ENCODE data around the gene STARD6. TPM values are rescaled to one million over a fixed set of nuclear protein-coding genes. Genes with fewer than 3 reads are reported as not detected.

The STARD6 gene
- total RNA-seq, 1 experiment from 2014 or later = not detected

DNA sequence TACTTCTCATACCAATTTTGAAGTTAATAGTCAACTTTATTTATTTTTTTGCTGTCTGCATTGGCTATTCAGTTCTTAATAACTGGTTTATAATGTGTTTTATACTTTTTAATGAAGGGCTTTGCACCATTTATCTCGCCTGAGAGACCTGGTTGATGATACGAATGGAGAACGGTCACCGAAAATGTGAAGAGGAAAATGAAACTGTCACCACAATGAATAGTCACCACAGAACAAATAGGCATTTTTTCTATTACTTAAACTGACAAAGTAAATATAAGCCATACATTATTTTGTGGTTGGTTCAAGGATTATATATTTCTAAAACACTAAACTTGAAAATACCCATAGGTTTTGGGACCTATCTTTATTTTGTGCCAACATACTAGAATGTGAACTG is 20.4 kb upstream of the STARD6 start:
- CTCF ChIA-PET = interaction anchor here (0.6 kb wide), 1 partner anchor 205 kb away, joined by 3 read pairs; no protein-coding TSS in a partner anchor
- ATAC-seq = no peak

GRCh38 chr18:54360406-54360805 is 2.7 kb upstream of the STARD6 start:
- H3K36me3 Mint-ChIP-seq = peaks cover 31% of the 10 kb centered on the region
- peaks cover 17% of the 10 kb centered on the region for H3K4me1 Mint-ChIP-seq
- DNase-seq (ENCODE audit: low spot score) (no peak), ATAC-seq (no peak)
- no peaks in the 10 kb centered on the region for H3K9me3 Mint-ChIP-seq
- no peak overlapping the region for H3K4me3 Mint-ChIP-seq
- CTCF ChIA-PET = no interaction called here
- no peak overlapping the region for H3K27ac Mint-ChIP-seq
- no peaks in the 10 kb centered on the region for H3K27me3 Mint-ChIP-seq (ENCODE audit: low read depth)
- POLR2A ChIA-PET = no interaction called here
- TF ChIP-seq TP53 (CRISPR knock-in tag; IDR thresholded peaks at IDR 0.05) = no peak
- TF ChIP-seq FOXK1 (CRISPR knock-in tag; IDR thresholded peaks at IDR 0.05) = no peak
- no peak for TF ChIP-seq JAZF1 (CRISPR knock-in tag; IDR thresholded peaks at IDR 0.05)
- no peak for TF ChIP-seq NFYB (CRISPR knock-in tag; conservative IDR thresholded peaks at IDR 0.05; ENCODE audit: low read depth)
- no peak for TF ChIP-seq CBFB (CRISPR knock-in tag; IDR thresholded peaks at IDR 0.05; ENCODE audit: low read depth)
- TF ChIP-seq NFATC4 (CRISPR knock-in tag; IDR thresholded peaks at IDR 0.05) = no peak
- no peak for TF ChIP-seq ETV6 (CRISPR knock-in tag; IDR thresholded peaks at IDR 0.05)
- no peak for TF ChIP-seq E2F4 (CRISPR knock-in tag; IDR thresholded peaks at IDR 0.05; ENCODE audit: borderline replicate concordance, low read depth)
- no peak for TF ChIP-seq ZBTB21 (CRISPR knock-in tag; IDR thresholded peaks at IDR 0.05; ENCODE audit: borderline replicate concordance)
- TF ChIP-seq ZNF317 (CRISPR knock-in tag; IDR thresholded peaks at IDR 0.05; ENCODE audit: borderline replicate concordance, low read depth) = no peak
- TF ChIP-seq TEAD1 (CRISPR knock-in tag; IDR thresholded peaks at IDR 0.05) = no peak
- TF ChIP-seq, protein P1, sequence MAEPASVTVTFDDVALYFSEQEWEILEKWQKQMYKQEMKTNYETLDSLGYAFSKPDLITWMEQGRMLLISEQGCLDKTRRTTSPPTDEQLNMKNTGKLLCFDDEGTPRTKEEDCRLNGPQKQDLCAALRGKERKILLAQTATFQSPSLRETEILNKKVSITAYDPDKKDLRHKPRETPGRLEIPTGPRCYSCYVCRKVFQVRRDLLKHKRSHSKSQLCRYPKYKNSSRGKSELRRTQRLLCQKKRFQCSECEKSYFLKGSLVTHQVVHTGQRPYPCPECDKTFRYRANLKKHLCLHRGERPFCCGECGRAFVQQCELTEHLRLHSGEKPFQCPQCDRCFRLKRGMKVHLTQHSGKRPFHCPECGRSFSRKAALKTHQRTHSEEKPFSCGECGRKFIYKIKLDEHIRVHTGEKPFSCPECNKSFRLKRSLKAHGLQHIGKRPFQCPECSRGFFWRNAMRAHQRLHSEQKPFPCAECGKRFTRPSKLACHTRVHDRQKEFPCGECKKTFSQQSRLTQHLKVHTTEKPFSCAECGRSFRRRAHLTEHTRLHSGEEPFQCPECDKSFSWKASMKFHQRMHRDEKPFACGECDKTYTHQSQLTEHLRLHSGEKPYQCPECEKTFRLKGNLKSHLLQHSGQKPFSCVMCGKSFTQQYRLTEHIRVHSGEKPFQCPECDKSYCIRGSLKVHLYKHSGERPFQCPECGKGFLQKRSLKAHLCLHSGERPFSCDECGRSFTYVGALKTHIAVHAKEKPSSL (CRISPR knock-in tag; conservative IDR thresholded peaks at IDR 0.05) = no peak
- no peak for TF ChIP-seq TEAD4 (CRISPR knock-in tag; IDR thresholded peaks at IDR 0.05)

More for the DNA sequence above, 20.4 kb upstream of the STARD6 start:
- H3K27me3 Mint-ChIP-seq (ENCODE audit: low read depth) = no peaks in the 10 kb centered on the region
- peaks cover 23% of the 10 kb centered on the region for H3K4me1 Mint-ChIP-seq
- H3K4me3 Mint-ChIP-seq = no peak overlapping the region
- TF ChIP-seq, protein P2, sequence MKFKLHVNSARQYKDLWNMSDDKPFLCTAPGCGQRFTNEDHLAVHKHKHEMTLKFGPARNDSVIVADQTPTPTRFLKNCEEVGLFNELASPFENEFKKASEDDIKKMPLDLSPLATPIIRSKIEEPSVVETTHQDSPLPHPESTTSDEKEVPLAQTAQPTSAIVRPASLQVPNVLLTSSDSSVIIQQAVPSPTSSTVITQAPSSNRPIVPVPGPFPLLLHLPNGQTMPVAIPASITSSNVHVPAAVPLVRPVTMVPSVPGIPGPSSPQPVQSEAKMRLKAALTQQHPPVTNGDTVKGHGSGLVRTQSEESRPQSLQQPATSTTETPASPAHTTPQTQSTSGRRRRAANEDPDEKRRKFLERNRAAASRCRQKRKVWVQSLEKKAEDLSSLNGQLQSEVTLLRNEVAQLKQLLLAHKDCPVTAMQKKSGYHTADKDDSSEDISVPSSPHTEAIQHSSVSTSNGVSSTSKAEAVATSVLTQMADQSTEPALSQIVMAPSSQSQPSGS (CRISPR knock-in tag; IDR thresholded peaks at IDR 0.05; ENCODE audit: borderline replicate concordance, low read depth) = no peak
- TF ChIP-seq CBFB (CRISPR knock-in tag; IDR thresholded peaks at IDR 0.05; ENCODE audit: low read depth) (no peak), IRF1 (CRISPR knock-in tag; IDR thresholded peaks at IDR 0.05) (no peak), GABPB1 (CRISPR knock-in tag; IDR thresholded peaks at IDR 0.05) (no peak), NR1H2 (CRISPR knock-in tag; IDR thresholded peaks at IDR 0.05) (no peak), CDX4 (CRISPR knock-in tag; IDR thresholded peaks at IDR 0.05; ENCODE audit: borderline replicate concordance) (no peak), ARID4B (CRISPR knock-in tag; IDR thresholded peaks at IDR 0.05; ENCODE audit: borderline replicate concordance) (no peak)
- no peaks in the 10 kb centered on the region for H3K9me3 Mint-ChIP-seq
- POLR2A ChIA-PET = no interaction called here
- no peak for DNase-seq (ENCODE audit: low spot score)
- H3K36me3 Mint-ChIP-seq = peaks cover 30% of the 10 kb centered on the region
- no peak overlapping the region for H3K27ac Mint-ChIP-seq
